Measurements from ENCODE around the gene FRMD3. TPM values are rescaled to one million over a fixed set of nuclear protein-coding genes. Genes with fewer than 3 reads are reported as not detected.

The FRMD3 gene
- total RNA-seq, 4 donors from 2014 or later = 10.4 to 19.6 (median 16.4) TPM

DNA sequence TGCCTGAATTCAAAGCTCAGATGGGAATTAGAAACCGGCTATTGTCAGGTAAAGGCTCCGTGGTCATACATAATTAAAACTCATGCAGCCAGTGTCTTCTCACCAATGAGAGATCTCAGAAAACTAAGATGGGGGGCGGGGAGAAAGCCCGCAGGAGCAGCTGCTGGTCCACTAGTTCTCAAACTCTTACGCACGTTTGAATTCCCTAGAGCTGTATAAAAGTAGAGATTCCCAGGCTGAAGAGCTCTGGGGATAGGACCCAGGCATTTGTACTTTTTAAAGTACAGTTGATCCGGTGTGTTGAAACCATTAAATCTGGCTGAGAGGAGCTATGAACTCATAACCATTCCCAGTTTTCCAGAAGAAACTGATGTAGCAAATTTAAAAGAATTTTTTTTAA is 68.5 kb downstream of the FRMD3 start:
- TF ChIP-seq, protein P1, sequence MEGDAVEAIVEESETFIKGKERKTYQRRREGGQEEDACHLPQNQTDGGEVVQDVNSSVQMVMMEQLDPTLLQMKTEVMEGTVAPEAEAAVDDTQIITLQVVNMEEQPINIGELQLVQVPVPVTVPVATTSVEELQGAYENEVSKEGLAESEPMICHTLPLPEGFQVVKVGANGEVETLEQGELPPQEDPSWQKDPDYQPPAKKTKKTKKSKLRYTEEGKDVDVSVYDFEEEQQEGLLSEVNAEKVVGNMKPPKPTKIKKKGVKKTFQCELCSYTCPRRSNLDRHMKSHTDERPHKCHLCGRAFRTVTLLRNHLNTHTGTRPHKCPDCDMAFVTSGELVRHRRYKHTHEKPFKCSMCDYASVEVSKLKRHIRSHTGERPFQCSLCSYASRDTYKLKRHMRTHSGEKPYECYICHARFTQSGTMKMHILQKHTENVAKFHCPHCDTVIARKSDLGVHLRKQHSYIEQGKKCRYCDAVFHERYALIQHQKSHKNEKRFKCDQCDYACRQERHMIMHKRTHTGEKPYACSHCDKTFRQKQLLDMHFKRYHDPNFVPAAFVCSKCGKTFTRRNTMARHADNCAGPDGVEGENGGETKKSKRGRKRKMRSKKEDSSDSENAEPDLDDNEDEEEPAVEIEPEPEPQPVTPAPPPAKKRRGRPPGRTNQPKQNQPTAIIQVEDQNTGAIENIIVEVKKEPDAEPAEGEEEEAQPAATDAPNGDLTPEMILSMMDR (IDR thresholded peaks at IDR 0.05; ENCODE audit: low read depth) = no peak

DNA sequence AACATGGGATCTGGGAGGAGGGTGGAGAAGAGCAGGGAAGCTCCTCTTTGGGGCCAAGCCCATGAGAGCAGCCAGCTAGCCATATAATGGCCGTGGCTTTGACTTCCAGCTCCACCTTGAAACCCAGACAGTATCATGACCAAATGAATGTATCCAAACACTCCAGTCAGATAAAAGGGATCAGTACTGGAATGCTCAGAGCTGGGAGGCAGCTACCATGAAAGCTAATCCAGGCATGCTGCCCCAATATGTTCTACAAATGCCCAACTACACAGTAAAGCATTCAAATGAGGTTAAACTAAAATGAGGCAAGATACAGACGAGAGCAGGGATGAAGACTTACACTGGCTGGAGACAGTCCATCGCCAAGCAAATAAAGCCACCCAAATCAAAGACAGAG is 69.4 kb downstream of the FRMD3 start:
- TF ChIP-seq, protein P1 (IDR thresholded peaks at IDR 0.05; ENCODE audit: low read depth) = no peak

DNA sequence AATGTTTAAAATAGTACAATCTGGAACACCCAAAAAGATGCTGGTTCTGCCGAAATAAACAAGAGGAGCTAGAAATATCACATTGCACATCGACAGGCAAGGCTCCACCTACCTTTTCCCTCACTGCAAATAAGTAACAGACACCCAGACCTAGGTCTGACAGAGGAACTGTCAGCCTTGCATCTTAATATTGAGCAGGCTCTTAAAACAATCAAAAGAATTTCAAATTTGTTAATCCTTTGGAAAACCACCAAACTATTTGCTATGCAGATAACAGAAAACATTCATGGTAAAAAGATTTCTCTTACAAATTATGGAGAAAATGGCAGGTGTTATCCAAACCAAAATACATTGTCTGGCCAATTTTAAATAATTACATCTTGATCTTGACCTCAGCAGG is 71.3 kb downstream of the FRMD3 start:
- TF ChIP-seq, protein P1 (IDR thresholded peaks at IDR 0.05; ENCODE audit: low read depth) = no peak

DNA sequence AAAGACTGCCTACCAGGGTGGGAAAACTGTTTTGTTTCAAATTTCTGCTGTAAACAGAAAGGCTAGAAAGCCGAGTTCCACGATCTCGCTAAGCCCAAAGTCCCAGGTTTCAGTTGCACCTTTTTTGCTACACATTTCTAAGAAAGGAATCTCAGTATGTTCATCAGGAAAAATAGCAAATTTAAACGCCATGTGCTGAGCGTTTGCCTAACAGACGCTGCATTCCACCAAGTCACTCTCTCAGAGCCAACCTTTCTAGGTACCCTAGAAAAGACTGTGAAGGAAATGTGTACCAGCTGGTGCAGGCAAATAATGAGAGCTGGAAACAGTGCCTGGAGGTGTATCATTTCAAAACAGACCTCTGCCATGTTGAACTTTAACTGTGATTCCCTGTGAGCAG is 71.8 kb downstream of the FRMD3 start:
- TF ChIP-seq, protein P1 (IDR thresholded peaks at IDR 0.05; ENCODE audit: low read depth) = no peak

DNA sequence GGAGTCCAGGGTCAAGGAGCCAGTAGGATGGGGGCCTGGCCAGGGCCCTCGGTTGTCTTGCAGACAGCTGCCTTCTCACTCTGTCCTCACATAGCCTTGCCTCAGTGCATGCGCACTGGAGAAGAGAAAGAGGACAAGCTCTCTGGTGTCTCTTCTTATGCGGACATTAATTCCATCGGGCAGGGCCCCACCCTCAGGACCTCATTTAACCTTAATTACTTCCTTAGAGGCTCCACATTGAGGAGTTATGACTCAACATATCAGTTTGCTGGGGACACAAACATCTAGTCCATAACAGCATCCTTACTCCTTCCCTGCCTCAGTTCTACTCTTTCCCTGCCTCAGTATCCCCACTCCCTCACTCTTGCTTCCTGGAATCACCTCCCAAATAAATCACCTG is 78.4 kb downstream of the FRMD3 start:
- TF ChIP-seq, protein P1 (IDR thresholded peaks at IDR 0.05; ENCODE audit: low read depth) = no peak

DNA sequence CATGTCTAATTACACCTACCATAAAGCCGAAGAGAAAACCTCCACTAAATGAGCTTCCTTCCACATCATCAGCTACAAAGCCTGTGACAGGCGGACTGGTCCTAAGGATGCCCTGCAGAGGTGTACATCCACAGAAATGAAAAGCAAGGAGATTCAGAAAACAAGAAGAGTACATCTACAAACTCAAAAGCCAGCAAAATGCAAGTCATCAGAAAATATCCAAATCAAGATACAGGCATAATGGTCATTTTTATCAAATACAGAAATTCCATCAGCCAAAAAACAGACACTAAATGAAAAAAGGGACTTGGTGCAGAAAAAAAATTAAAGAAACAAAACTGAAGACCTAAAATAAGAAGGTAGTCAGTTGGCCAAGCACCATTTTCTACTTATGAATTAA is 79.7 kb downstream of the FRMD3 start:
- TF ChIP-seq, protein P1 (IDR thresholded peaks at IDR 0.05; ENCODE audit: low read depth) = no peak

DNA sequence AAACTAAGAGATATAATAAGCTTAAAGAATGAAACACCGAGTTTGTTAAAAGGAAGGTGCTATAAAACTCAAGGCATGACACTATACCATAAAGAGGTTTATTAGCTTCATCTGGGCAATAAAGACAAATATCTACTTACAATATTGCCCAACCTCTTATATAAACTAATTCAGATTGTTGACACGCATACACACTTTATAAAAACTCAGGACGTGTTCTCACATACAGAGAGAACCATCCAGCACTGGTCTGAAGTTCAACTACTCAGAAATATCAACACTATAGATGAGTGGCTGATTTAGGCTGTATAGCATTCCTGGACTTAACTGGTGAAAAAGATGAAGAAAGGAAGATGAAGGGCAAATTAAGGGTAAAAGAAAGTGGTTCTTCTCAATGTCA is 81.2 kb downstream of the FRMD3 start:
- TF ChIP-seq, protein P1 (IDR thresholded peaks at IDR 0.05; ENCODE audit: low read depth) = no peak
